K562 (cell line): ENCODE results near the gene PTH1R. TPM values are rescaled to one million over a fixed set of nuclear protein-coding genes. Genes with fewer than 3 reads are reported as not detected.

Source experiments
- CBX1 ChIP-seq: sonication (generic); IDR thresholded peaks from 2 replicates; pipeline ENCODE4 v1.6.1; 2016; ENCODE audit warnings: antibody characterized with exemption, low read depth, mild to moderate bottlenecking
- CREB1 ChIP-seq, 2 experiments: sonication (generic) in 1 of 2; formaldehyde crosslinking in 1 of 2; IDR thresholded peaks; 2 replicates each; pipeline versions ENCODE4 v1.6.1 to v1.8.0; 2012 to 2022; ENCODE audit warnings: inconsistent platforms in 1 of 2, mild to moderate bottlenecking in 1 of 2, missing genetic modification reagents in 1 of 2, moderate library complexity in 1 of 2
- CTCF ChIP-seq, 3 experiments: IDR thresholded peaks in 2 of 3; conservative IDR thresholded peaks in 1 of 3; 2 replicates each; pipeline ENCODE4 v1.5.1; 2011 to 2012; ENCODE audit warnings: low read length in 3 of 3, mild to moderate bottlenecking in 3 of 3, control low read depth in 2 of 3, improper control_type of control experiment in 1 of 3, inconsistent platforms in 1 of 3, low read depth in 1 of 3, mixed read lengths in 1 of 3, moderate library complexity in 1 of 3; ENCODE audit not compliant: insufficient read depth in 2 of 3
- FIP1L1 ChIP-seq: fragments of 200-400 bp; formaldehyde crosslinking; IDR thresholded peaks from 2 replicates; pipeline ENCODE4 v1.6.1; 2018; ENCODE audit warnings: mild to moderate bottlenecking, low read depth, low read length; ENCODE audit not compliant: poor library complexity, severe bottlenecking
- FOXK2 ChIP-seq, 2 experiments: fragments of 450-650 bp; IDR thresholded peaks in 1 of 2; conservative IDR thresholded peaks in 1 of 2; 2 replicates each; pipeline ENCODE4 v1.6.1; 2016; ENCODE audit warnings: low read depth in 2 of 2, mild to moderate bottlenecking in 1 of 2
- HLTF ChIP-seq: fragments of 450-650 bp; IDR thresholded peaks from 2 replicates; pipeline ENCODE4 v1.6.1; 2016
- ILK ChIP-seq: fragments of 450-650 bp; IDR thresholded peaks from 2 replicates; pipeline ENCODE4 v1.6.1; 2016; ENCODE audit warnings: missing genetic modification characterization, low read depth, mild to moderate bottlenecking, missing compliant biosample characterization, moderate library complexity, borderline replicate concordance
- KDM5B ChIP-seq: fragments of 200-600 bp; sonication (generic); IDR thresholded peaks from 2 replicates; pipeline ENCODE4 v1.6.1; 2012; ENCODE audit warnings: low read depth, mild to moderate bottlenecking, moderate library complexity, low read length, control low read depth, inconsistent platforms; ENCODE audit not compliant: insufficient replicate concordance
- MBD2 ChIP-seq: sonication (generic); IDR thresholded peaks from 2 replicates; pipeline ENCODE4 v1.6.1; 2016; ENCODE audit warnings: low read depth, borderline replicate concordance
- MCM3 ChIP-seq: fragments of 450-650 bp; IDR thresholded peaks from 2 replicates; pipeline ENCODE4 v1.6.1; 2016
- NFE2 ChIP-seq: IDR thresholded peaks from 2 replicates; pipeline ENCODE4 v1.6.1; 2014; ENCODE audit warnings: antibody characterized with exemption, low read depth
- NR2C2 ChIP-seq, 2 experiments: fragments of 200-800 bp in 1 of 2; sonication (Bioruptor generic) in 1 of 2; sonication (generic) in 1 of 2; formaldehyde crosslinking in 1 of 2; IDR thresholded peaks; 2 replicates each; pipeline versions ENCODE4 v1.6.1 to v1.8.0; 2016 to 2022; ENCODE audit warnings: mild to moderate bottlenecking in 1 of 2, missing compliant biosample characterization in 1 of 2, missing genetic modification characterization in 1 of 2, missing genetic modification reagents in 1 of 2
- PRDM10 ChIP-seq: fragments of 450-650 bp; IDR thresholded peaks from 2 replicates; pipeline ENCODE4 v1.6.1; 2018; ENCODE audit not compliant: partially characterized antibody
- SETDB1 ChIP-seq: IDR thresholded peaks from one replicate; pipeline ENCODE4 v1.6.1; 2012; ENCODE audit warnings: low read length, control low read depth, inconsistent platforms
- SRF ChIP-seq, 2 experiments: fragments of 250-450, 450-650 bp in 1 of 2; sonication (Bioruptor Pico) in 1 of 2; sonication (generic) in 1 of 2; formaldehyde crosslinking; IDR thresholded peaks; 2 replicates each; pipeline versions ENCODE4 v1.5.0 to v1.5.1; 2020 to 2022; ENCODE audit warnings: mild to moderate bottlenecking in 1 of 2, missing genetic modification reagents in 1 of 2
- STAT5A ChIP-seq: IDR thresholded peaks from 2 replicates; pipeline ENCODE4 v1.6.1; 2012; ENCODE audit warnings: low read length, inconsistent platforms, borderline replicate concordance
- ZBTB1 ChIP-seq: sonication (generic); formaldehyde crosslinking; IDR thresholded peaks from 2 replicates; pipeline ENCODE4 v1.8.1; 2023; ENCODE audit warnings: missing genetic modification reagents, low read depth, mild to moderate bottlenecking, borderline replicate concordance
- ZNF57 ChIP-seq: fragments of 450-650 bp; formaldehyde crosslinking; IDR thresholded peaks from 2 replicates; pipeline ENCODE4 v1.4.0; 2020; ENCODE audit warnings: mild to moderate bottlenecking, moderate library complexity
- polyA plus RNA-seq, 8 experiments: library from polyadenylated mRNA; depleted of rRNA in 4 of 8; stranded (reverse) in 5 of 8; unstranded in 3 of 8; fragments of >200 nt; fragmentation: Nextera tagmentation in 2 of 8; fragmentation: Illumina TruSeq in 1 of 8; extraction: Ambion mirVana in 2 of 8; extraction: Trizol in 1 of 8; gene quantifications; 2 replicates each; pipeline versions ENCODE4 v1.2.1 to v1.2.3, GENCODE V29; 2011 to 2014; ENCODE audit warnings: inconsistent platforms in 1 of 8, missing spikeins in 1 of 8
- total RNA-seq, 7 experiments: library from RNA; depleted of rRNA in 6 of 7; stranded (reverse); fragments of >200 nt in 6 of 7; fragmentation: Illumina TruSeq in 2 of 7; extraction: Trizol in 2 of 7; gene quantifications; 2 replicates each; pipeline versions ENCODE4 v1.2.1 to v1.2.3, GENCODE V29; 2011 to 2021; ENCODE audit warnings: low replicate concordance in 1 of 7
- TF ChIP-seq, protein P1 (sequence below): fragments of 200-400 bp; formaldehyde crosslinking; IDR thresholded peaks from 2 replicates; pipeline ENCODE4 v1.6.1; 2017; ENCODE audit warnings: mild to moderate bottlenecking, low read depth, low read length, moderate library complexity

Gene PTH1R
- total and polyA plus RNA-seq, 9 of the 15 experiments (the other 6 are each of a cell fraction or from before 2014, with no cell fraction given): not detected

GRCh38 chr3:46948830-46949671 lies 71.5 kb downstream of the PTH1R start (continued):
- TF ChIP-seq PRDM10 (no peak), MCM3 (no peak), NFE2 (0 out of 2 replicates have a peak, but pooled peaks have one; percentile 0), HLTF (no peak), ZNF57 (CRISPR knock-in tag) (no peak), SRF (CRISPR knock-in tag; IDR thresholded peaks at IDR 0.05) (no peak), ILK (tag) (no peak), CBX1 (no peak), MBD2 (no peak), FIP1L1 (no peak), FOXK2 (conservative IDR thresholded peaks at IDR 0.05 in 1 of 2, IDR thresholded peaks at IDR 0.05 in 1 of 2; ENCODE audit: low read depth in 2 of 2) (no peak), SETDB1 (no peak), STAT5A (no peak), CTCF (IDR thresholded peaks at IDR 0.05 in 2 of 3, conservative IDR thresholded peaks at IDR 0.05 in 1 of 3; ENCODE audit: insufficient read depth in 2 of 3, low read depth in 1 of 3, low read length in 3 of 3) (peak in 1 of 3 experiments; percentile 24; a peak in 1 of 6 replicates), CREB1 (IDR thresholded peaks at IDR 0.05) (no peak), CREB1 (CRISPR knock-in tag; IDR thresholded peaks at IDR 0.05) (0 out of 2 replicates have a peak, but pooled peaks have one; percentile 5), NR2C2 (CRISPR knock-in tag; IDR thresholded peaks at IDR 0.05) (peak; percentile 84), NR2C2 (tag; IDR thresholded peaks at IDR 0.05) (peak; percentile 87), ZBTB1 (no peak), KDM5B (no peak)
- TF ChIP-seq, protein P1, sequence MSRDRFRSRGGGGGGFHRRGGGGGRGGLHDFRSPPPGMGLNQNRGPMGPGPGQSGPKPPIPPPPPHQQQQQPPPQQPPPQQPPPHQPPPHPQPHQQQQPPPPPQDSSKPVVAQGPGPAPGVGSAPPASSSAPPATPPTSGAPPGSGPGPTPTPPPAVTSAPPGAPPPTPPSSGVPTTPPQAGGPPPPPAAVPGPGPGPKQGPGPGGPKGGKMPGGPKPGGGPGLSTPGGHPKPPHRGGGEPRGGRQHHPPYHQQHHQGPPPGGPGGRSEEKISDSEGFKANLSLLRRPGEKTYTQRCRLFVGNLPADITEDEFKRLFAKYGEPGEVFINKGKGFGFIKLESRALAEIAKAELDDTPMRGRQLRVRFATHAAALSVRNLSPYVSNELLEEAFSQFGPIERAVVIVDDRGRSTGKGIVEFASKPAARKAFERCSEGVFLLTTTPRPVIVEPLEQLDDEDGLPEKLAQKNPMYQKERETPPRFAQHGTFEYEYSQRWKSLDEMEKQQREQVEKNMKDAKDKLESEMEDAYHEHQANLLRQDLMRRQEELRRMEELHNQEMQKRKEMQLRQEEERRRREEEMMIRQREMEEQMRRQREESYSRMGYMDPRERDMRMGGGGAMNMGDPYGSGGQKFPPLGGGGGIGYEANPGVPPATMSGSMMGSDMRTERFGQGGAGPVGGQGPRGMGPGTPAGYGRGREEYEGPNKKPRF: no peak
